ENCODE data around the gene LCAT.

DNA sequence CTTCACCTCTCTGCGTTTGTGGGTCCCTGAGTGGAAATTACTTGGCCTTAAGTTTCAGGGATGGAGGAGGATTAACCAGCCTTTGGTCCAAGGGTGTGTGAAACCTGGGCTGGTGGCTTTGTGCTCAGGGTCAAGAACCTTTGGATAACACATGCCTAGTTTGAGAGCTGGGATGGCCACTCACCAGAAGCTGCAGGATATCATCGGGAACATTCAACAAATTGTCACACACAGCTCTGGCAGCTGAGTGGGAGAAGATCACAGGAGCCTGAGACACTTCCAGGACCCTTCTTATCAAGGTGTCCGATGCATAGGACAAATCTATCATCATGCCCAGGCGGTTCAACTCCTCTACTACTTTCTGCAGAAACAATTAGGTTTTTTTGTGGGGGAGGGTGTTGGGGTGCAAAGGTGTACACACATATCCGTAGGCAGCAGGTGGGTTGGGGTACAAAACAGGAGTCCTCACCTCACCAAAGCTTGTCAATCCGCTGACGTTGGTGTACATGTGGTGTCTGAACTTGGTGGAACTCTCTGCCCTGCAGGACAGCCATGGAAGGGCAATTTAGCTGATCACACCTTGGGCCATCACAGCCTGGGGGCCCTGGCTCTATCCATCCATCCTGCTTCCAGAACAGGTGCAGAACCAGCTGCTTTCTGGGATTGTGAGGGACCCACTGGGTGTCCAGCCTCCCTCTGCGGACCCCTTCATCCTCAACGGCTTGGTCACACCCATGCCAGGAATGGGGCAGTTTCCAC, 33.7 kb upstream of the LCAT start:
- TF ChIP-seq, protein P1, sequence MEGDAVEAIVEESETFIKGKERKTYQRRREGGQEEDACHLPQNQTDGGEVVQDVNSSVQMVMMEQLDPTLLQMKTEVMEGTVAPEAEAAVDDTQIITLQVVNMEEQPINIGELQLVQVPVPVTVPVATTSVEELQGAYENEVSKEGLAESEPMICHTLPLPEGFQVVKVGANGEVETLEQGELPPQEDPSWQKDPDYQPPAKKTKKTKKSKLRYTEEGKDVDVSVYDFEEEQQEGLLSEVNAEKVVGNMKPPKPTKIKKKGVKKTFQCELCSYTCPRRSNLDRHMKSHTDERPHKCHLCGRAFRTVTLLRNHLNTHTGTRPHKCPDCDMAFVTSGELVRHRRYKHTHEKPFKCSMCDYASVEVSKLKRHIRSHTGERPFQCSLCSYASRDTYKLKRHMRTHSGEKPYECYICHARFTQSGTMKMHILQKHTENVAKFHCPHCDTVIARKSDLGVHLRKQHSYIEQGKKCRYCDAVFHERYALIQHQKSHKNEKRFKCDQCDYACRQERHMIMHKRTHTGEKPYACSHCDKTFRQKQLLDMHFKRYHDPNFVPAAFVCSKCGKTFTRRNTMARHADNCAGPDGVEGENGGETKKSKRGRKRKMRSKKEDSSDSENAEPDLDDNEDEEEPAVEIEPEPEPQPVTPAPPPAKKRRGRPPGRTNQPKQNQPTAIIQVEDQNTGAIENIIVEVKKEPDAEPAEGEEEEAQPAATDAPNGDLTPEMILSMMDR (IDR thresholded peaks at IDR 0.05): no peak
- no peak for TF ChIP-seq POLR2A (IDR thresholded peaks at IDR 0.05)

Data from Peyer's patch (tissue), 4 donors.